Rectal smooth muscle tissue (tissue), 1 donor: ENCODE results near the gene GZMA.
"Not testable (repeated sequence)": the region's sequence is repeated elsewhere in the genome, so short reads cannot be mapped to it uniquely, and the experiment has no call there.

Source experiments
- H3K27ac ChIP-seq: one replicate; pipeline ENCODE4 v1.7.0; 2013; ENCODE audit warnings: low read depth, low read length, inconsistent platforms
- H3K27me3 ChIP-seq: one replicate; pipeline ENCODE4 v1.7.0; 2013; ENCODE audit warnings: low read length; ENCODE audit not compliant: control insufficient read depth, insufficient read depth
- H3K36me3 ChIP-seq: one replicate; pipeline ENCODE4 v1.7.0; 2013; ENCODE audit warnings: low read length; ENCODE audit not compliant: control insufficient read depth, insufficient read depth
- H3K4me1 ChIP-seq: one replicate; pipeline ENCODE4 v1.7.0; 2013; ENCODE audit warnings: low read length; ENCODE audit not compliant: control insufficient read depth, insufficient read depth
- H3K4me3 ChIP-seq: one replicate; pipeline ENCODE4 v1.7.0; 2013; ENCODE audit warnings: low read length
- H3K9ac ChIP-seq: one replicate; pipeline ENCODE4 v1.7.0; 2013; ENCODE audit warnings: low read length

Gene GZMA

DNA sequence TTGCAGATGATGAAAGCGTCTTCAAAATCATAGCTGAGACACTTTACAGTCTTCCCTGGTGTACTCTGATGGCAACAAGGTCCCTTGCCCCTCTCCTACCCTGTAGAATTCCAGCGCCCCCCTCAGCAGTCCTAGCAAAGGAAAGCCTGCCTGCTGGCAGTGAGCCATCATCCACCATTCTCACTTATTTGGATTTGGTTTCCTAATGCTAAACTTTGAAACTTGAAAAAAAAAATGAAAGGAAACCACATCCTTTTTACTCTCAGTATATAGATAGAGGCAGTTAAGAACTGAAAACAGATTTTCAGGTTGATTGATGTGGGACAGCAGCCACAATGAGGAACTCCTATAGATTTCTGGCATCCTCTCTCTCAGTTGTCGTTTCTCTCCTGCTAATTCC, at the start of gene GZMA:
TSS of gene GZMA (plus strand) at position 299 of the 400 bp plus-strand sequence. CDS start at position 336, 37 bp downstream.
- Histone ChIP-seq H3K4me3 (no peak within 1 kb of the TSS), H3K27me3 (no peaks in the 10 kb centered on the region), H3K36me3 (no peaks in the 10 kb centered on the region), H3K4me1 (no peaks in the 10 kb centered on the region), H3K9ac (no peak within 1 kb of the TSS), H3K27ac (no peak within 1 kb of the TSS)

DNA sequence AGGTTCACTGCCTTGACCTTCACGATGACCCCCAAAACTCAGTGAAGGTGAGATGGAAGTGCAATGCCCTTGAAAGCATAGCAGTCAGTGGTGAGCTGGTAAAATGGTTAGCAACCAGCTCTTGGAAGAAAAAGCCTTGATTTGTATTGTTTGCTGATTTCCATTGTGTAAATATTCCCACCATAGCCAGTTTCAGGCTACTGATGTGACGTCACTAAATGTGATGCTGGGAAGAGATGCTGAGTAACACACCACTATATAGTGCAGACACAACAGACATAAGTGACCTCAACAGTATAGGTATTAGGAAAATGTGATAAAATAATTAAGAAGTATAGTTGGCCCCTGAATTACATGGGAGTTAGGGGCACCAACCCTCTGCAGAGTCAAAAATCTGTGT, 47.3 kb upstream of the GZMA start:
- Histone ChIP-seq H3K4me1 (no peaks in the 10 kb centered on the region), H3K27ac (no peak overlapping the region), H3K4me3 (no peak overlapping the region), H3K27me3 (no peaks in the 10 kb centered on the region), H3K36me3 (no peaks in the 10 kb centered on the region), H3K9ac (no peak overlapping the region)

DNA sequence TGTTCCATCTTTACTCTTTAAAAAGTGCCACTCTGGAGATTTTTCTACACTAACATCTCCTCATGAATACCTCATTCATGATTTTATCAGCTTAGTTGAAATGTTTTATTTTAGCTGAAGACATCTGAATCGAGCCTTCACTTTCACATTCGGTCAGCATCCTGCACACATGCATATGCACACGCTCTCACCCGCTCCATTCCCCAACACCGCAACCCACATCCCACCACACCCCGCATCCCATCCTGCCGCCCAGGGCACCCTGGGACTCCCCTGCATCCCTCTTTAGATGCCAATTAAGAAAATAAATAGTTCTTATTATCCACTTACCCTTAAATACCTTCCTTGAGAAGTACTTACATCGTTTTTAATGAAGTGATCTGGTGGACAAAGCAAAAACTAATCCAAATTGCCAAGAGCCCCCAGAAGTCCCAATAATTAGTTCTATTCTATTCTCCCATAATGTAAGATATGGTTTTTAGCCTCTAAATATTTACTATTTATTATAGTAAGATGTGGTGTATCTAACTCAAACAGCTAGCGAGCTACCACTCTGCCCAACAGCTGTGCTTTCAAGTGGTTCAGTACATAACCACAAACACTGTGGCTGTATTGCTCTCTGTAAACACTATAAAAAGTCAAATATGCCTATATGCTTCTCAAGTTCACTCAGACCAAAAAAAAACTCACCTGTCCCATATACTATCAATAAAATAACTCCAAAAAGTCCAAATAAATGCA, 40.2 kb upstream of the GZMA start:
- H3K27ac ChIP-seq, result no peak overlapping the region
- no peaks in the 10 kb centered on the region for H3K4me1 ChIP-seq
- no peaks in the 10 kb centered on the region for H3K27me3 ChIP-seq
- H3K36me3 ChIP-seq, result no peaks in the 10 kb centered on the region
- H3K4me3 ChIP-seq, result no peak overlapping the region
- H3K9ac ChIP-seq, result no peak overlapping the region

DNA sequence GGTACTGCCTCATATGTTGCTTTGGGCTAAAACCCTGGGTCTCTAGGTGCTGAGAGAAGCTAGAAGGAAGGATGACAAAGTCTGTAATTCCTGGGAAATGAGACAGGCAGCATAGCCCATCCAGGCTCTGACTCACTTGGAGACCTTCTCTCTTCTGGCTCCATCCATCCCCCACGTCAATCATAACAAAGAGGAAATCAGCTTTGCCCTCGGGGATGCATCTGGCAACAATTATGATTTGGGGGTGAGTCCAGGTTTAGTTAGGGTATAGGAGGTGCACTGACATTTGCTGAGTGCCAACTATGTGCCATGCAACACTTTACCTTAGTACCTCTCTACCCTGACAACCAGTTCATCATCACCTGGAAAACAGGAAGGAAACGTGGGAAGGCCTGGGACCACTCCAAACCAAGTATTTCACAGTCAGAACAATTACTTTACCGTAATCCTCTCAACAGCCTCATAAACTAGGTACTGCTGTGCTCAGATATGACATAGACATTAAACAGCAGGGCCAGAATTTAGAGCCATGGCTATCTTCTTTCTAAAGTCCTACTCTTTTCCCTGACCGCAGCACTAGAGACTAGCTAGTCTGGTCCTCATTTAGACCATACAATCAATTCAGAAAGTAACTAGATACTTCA, 39.1 kb upstream of the GZMA start:
- H3K9ac ChIP-seq, result no peak overlapping the region
- no peak overlapping the region for H3K4me3 ChIP-seq
- no peaks in the 10 kb centered on the region for H3K27me3 ChIP-seq
- no peak overlapping the region for H3K27ac ChIP-seq
- H3K4me1 ChIP-seq, result no peaks in the 10 kb centered on the region
- H3K36me3 ChIP-seq, result no peaks in the 10 kb centered on the region

DNA sequence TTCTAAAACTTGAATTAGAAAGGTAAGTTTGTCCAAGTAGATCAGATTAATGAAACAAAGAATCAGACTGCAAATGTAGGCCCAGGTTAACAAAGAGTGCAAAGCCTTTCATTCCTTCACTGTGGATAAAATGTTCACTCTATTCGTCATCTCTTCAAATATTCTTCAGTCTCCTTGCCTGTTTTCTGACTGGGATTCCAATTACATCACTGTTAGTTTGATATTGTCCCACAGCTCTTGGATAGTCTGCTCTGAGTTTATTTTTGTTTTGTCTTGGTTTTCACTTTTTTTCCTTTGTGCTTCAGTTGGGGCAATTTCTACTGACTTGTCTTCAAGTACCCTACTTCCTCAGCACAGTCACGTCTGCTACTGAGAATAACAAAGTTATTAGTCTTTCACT, 38.5 kb upstream of the GZMA start:
- no peak overlapping the region for H3K9ac ChIP-seq
- no peak overlapping the region for H3K27ac ChIP-seq
- no peaks in the 10 kb centered on the region for H3K36me3 ChIP-seq
- H3K4me3 ChIP-seq, result no peak overlapping the region
- no peaks in the 10 kb centered on the region for H3K27me3 ChIP-seq
- no peaks in the 10 kb centered on the region for H3K4me1 ChIP-seq

DNA sequence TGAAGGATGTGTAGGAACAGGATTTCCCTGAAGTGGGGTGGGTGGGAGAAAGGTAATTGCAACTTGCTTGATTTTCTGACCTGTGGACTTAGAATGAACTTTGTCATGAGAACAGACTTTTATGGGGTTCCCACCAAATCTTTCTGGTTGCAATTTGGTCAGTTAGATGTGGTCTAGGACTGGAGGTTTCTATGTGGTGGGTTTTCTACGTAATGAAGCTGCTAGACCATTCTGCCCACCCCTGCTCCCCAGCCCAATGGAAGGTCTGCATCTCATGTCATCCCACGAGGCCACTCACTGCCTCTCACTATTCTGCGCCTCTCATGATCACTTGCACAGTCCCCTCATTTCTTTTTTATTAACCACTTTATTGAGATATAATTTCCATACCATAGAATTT, 37.9 kb upstream of the GZMA start:
- no peaks in the 10 kb centered on the region for H3K4me1 ChIP-seq
- no peak overlapping the region for H3K4me3 ChIP-seq
- H3K9ac ChIP-seq, result no peak overlapping the region
- no peaks in the 10 kb centered on the region for H3K27me3 ChIP-seq
- H3K36me3 ChIP-seq, result no peaks in the 10 kb centered on the region
- no peak overlapping the region for H3K27ac ChIP-seq

DNA sequence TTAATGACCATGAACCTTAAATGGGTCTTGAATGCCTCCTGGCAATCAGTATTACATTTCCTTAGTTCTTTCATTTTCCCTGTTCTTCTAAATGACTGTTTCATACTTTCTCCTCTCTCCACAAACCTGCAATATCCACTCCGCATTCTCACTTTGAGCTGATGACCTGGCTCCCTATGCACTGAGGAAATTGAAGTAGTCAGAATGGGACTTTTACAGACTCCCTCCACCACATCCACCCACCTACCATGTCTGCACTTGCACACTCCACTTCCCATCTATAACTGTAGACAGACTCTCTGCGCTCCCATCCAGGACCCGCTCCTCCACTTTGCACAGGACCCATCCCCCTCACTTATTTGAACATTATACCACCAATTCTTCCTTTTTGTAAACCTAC, 36.2 kb upstream of the GZMA start:
- Histone ChIP-seq H3K27me3 (no peaks in the 10 kb centered on the region), H3K4me1 (no peaks in the 10 kb centered on the region), H3K9ac (no peak overlapping the region), H3K27ac (no peak overlapping the region), H3K4me3 (no peak overlapping the region), H3K36me3 (no peaks in the 10 kb centered on the region)

DNA sequence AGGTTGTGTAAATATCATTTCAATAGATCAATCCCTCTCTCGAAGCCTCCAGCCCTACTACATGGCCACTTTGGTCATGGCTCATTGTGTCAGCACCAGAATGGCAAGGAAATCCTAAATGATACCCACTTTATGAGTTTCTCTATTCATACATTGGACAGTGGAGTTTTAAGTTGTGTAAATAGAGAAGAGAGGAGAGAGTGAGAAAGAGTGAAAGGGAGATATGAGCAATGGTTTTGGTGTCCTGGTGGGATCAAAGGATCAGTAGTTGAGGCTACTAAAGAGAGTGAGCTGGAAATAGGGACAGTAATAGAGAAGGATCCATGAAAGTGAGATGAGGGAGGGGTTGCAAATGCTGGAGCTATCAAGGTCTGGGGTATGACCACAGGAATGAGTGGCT, 31.5 kb upstream of the GZMA start:
- no peaks in the 10 kb centered on the region for H3K36me3 ChIP-seq
- no peaks in the 10 kb centered on the region for H3K4me1 ChIP-seq
- H3K4me3 ChIP-seq, result no peak overlapping the region
- no peak overlapping the region for H3K27ac ChIP-seq
- H3K9ac ChIP-seq, result no peak overlapping the region
- no peaks in the 10 kb centered on the region for H3K27me3 ChIP-seq

DNA sequence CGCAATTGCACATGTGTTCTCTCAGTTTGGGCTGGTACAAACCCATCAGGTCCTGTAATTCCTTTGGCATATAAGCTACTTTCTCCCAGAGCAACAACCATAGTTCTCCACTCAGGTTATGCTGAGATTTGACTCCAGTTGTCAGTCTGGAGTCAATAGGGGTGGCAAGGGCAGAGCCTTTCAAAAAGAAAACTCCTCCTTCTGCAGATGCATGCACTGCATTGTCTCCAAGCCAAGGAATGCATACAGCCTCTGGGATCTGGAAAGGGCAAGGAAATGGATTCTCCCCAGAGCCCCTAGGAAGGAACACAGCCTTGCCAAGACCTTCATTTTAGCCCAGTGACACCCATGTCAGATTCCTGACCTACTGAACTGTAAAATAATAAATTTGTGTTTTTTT, 31.0 kb upstream of the GZMA start:
- Histone ChIP-seq H3K27me3 (no peaks in the 10 kb centered on the region), H3K27ac (no peak overlapping the region), H3K9ac (no peak overlapping the region), H3K4me1 (no peaks in the 10 kb centered on the region), H3K36me3 (no peaks in the 10 kb centered on the region), H3K4me3 (no peak overlapping the region)

DNA sequence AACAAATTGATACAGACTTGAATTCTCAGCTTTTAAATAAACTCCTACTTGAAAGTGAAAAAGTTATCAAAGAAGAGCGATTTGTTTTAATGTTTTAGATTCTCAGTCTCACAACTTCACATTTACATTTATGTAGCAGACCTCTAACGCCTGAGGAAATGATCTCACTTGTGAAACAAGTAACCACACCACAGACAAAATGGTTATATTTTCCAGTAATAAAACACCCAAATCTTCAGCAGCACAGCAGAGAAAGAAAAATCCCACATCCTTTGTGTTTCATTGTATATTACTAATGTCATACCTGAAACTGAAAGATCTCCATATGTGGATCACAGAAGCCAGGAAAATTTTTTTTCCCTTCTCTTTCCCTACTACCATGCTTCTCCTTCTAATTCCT, 29.8 kb upstream of the GZMA start:
- H3K4me1 ChIP-seq, result no peaks in the 10 kb centered on the region
- H3K36me3 ChIP-seq, result no peaks in the 10 kb centered on the region
- H3K27me3 ChIP-seq, result no peaks in the 10 kb centered on the region
- no peak overlapping the region for H3K27ac ChIP-seq
- no peak overlapping the region for H3K9ac ChIP-seq
- no peak overlapping the region for H3K4me3 ChIP-seq

DNA sequence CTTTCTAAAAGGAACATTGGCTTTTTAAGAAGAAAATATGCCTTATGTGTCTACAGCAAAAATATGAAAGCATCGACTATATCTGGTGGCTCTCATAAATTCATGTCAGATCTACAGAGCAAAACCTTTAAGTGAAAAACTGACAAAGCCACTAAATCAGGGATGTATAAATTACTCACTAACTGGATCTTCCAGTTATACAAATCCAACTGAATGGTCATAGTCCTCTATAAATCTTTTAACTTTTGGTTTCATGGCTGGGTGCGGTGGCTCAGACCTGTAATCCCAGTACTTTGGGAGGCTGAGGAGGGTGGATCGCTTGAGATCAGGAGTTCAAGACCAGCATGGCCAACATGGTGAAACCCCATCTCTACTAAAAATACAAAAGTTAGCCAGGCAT, 29.2 kb upstream of the GZMA start:
- no peaks in the 10 kb centered on the region for H3K27me3 ChIP-seq
- no peak overlapping the region for H3K9ac ChIP-seq
- no peak overlapping the region for H3K4me3 ChIP-seq
- no peaks in the 10 kb centered on the region for H3K4me1 ChIP-seq
- no peaks in the 10 kb centered on the region for H3K36me3 ChIP-seq
- H3K27ac ChIP-seq, result no peak overlapping the region

DNA sequence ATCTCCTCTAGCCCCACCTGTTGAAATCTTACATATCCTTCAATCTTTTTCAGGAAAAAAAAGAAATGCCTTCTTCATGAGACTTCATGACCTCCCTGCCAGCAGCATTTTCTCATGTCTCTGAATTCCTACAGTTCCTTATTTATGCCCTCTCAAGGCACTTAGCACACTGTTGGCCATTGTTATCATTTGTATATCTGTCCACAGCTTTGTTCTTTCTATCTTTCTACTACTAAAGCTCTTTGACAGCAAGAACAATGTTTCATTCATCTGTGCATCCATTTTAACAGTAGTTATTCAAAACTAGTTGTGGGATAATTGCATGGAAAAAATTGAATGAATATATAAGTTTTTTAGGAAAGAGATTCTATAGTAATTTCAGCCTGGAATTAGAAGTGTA, 20.9 kb upstream of the GZMA start:
- no peaks in the 10 kb centered on the region for H3K36me3 ChIP-seq
- H3K27me3 ChIP-seq, result no peaks in the 10 kb centered on the region
- H3K9ac ChIP-seq, result no peak overlapping the region
- no peaks in the 10 kb centered on the region for H3K4me1 ChIP-seq
- H3K4me3 ChIP-seq, result no peak overlapping the region
- H3K27ac ChIP-seq, result no peak overlapping the region

DNA sequence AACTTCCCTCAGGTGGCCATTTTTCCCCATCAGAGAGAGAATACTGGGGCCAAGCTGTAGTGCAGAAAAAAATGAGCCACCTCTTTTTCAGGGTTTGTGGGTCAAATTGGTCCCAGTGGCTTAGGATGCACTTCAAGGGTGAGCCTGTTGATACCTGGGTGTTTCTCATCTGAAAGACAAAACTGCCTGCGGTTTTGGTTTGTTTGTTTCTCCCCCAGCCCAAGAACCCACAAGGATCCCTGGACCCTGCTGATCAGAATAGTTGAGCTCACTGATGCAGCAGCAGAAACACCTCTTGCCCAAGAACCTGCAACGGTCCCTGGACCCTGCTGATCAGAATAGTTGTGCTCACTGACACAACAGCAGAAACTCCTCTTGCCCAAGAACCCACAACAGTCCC, 13.1 kb upstream of the GZMA start:
- H3K36me3 ChIP-seq, H3K27me3 ChIP-seq: not testable (repeated sequence)

More for the DNA sequence above, 13.1 kb upstream of the GZMA start:
- not testable (repeated sequence) for H3K4me1 ChIP-seq, H3K4me3 ChIP-seq, H3K9ac ChIP-seq, H3K27ac ChIP-seq
